Skeletal muscle satellite cell (primary cell): ENCODE results near the gene MINDY1.
A peak's percentile ranks its signal among the peaks of the same experiment; 100 is the strongest.

Experiments used
- H3K27me3 ChIP-seq: 2 replicates; pipeline ENCODE4 v1.7.0; 2013; ENCODE audit warnings: low read length; ENCODE audit not compliant: control insufficient read depth, insufficient read depth
- H3K36me3 ChIP-seq: 2 replicates; pipeline ENCODE4 v1.7.0; 2013; ENCODE audit warnings: mild to moderate bottlenecking, control low read depth, low read length; ENCODE audit not compliant: insufficient read depth
- H3K4me1 ChIP-seq: 2 replicates; pipeline ENCODE4 v1.7.0; 2013; ENCODE audit warnings: low read length; ENCODE audit not compliant: control insufficient read depth, insufficient read depth
- H3K4me2 ChIP-seq: 2 replicates; pipeline ENCODE4 v1.7.0; 2013; ENCODE audit warnings: mild to moderate bottlenecking, low read length
- H3K4me3 ChIP-seq: 2 replicates; pipeline ENCODE4 v1.7.0; 2013; ENCODE audit warnings: low read length
- H3K9ac ChIP-seq: 2 replicates; pipeline ENCODE4 v1.7.0; 2013; ENCODE audit warnings: mild to moderate bottlenecking, low read depth, low read length, moderate library complexity
- H3K9me3 ChIP-seq: replicated peaks from 2 replicates; pipeline ENCODE4 v1.7.0; 2013; ENCODE audit warnings: mild to moderate bottlenecking, control low read depth, low read length

Gene MINDY1

GRCh38 chr1:151010346-151010726 lies 3.6 kb upstream of the MINDY1 start:
- Histone ChIP-seq H3K27me3 (no peaks in the 10 kb centered on the region), H3K4me3 (no peak overlapping the region), H3K9me3 (no peaks in the 10 kb centered on the region), H3K4me2 (no peak overlapping the region), H3K9ac (no peak overlapping the region), H3K4me1 (peaks cover 41% of the 10 kb centered on the region), H3K36me3 (no peaks in the 10 kb centered on the region)

DNA sequence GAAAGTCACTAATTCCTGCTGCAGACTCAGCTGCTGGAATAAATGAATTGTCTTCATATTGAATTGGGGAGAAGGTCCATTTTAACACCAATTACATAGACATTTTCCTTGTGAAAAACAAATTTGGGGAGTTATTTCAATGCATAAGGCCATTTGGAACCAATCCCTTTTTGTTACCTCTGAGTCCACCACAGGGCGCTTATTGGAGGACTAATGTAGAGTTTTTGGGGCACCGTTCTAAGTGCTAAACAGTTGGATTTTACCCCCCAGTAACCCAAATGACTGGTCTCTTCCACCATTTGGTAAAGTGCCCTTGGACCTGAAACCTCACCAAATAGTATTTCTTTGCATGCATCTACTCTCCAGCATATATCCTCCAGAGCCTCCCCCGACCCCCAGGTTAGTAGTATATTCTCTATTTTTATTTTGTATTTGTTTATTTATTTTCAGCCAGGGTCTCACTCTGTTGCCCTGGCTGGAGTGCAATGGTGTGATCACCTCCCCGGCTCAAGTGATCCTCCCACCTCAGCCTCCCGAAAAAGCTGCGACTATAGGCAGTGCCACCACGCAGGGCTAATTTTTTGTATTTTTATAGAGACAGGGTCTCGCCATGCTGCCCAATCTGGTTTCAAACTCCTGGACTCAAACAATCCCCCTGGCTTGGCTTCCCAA lies 3.1 kb upstream of the MINDY1 start:
- Histone ChIP-seq H3K4me1 (peaks cover 44% of the 10 kb centered on the region), H3K4me3 (peak overlapping the region; percentile 87), H3K36me3 (no peaks in the 10 kb centered on the region), H3K9ac (peak overlapping the region; percentile 87), H3K4me2 (peak overlapping the region; percentile 91), H3K27me3 (no peaks in the 10 kb centered on the region), H3K9me3 (no peaks in the 10 kb centered on the region)

DNA sequence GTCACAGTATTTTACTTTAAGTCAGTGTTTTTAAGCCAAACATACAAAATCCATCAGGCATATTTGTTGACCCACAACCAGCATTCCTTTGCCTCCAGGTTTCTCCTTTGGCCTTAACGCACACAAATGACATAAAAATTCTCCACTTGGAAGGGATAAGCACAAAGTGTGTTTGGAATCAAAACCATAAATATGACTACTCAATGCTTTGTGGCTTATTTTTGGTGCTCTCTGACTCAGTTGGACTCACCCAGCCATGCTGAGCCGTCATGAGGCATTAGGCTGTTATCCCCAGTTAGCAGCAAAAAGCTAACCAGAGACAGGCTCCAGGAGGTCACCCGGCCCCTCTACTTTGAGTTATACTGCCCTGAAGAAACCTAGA lies 2.5 kb upstream of the MINDY1 start:
- Histone ChIP-seq H3K4me2 (peak overlapping the region; percentile 91), H3K27me3 (no peaks in the 10 kb centered on the region), H3K4me1 (peaks cover 45% of the 10 kb centered on the region), H3K4me3 (peak overlapping the region; percentile 87), H3K36me3 (no peaks in the 10 kb centered on the region), H3K9me3 (no peaks in the 10 kb centered on the region), H3K9ac (peak overlapping the region; percentile 87)

GRCh38 chr1:151008244-151009205 lies 1.8 kb upstream of the MINDY1 start, which contains the start of gene PRUNE1:
PRUNE1 (plus strand) TSS chr1:151008449; CDS start chr1:151008633, 184 bp downstream.
- Histone ChIP-seq H3K4me3 (peak within 1 kb of the TSS; percentile 87), H3K4me2 (peak within 1 kb of the TSS; percentile 91), H3K27me3 (no peaks in the 10 kb centered on the region), H3K9ac (peak within 1 kb of the TSS; percentile 87), H3K4me1 (peaks cover 45% of the 10 kb centered on the region), H3K9me3 (no peaks in the 10 kb centered on the region), H3K36me3 (no peaks in the 10 kb centered on the region)

GRCh38 chr1:151007853-151008243 lies 1.1 kb upstream of the MINDY1 start:
- H3K36me3 ChIP-seq, result no peaks in the 10 kb centered on the region
- H3K9me3 ChIP-seq, result no peaks in the 10 kb centered on the region
- H3K4me1 ChIP-seq, result peaks cover 45% of the 10 kb centered on the region
- peak overlapping the region; percentile 48 for H3K4me3 ChIP-seq
- peak overlapping the region; percentile 91 for H3K4me2 ChIP-seq
- no peaks in the 10 kb centered on the region for H3K27me3 ChIP-seq
- H3K9ac ChIP-seq, result peak overlapping the region; percentile 32

- Histone ChIP-seq H3K4me1 (peaks cover 38% of the 10 kb centered on the region), H3K27me3 (no peaks in the 10 kb centered on the region), H3K4me2 (peak overlapping the region; percentile 93), H3K36me3 (no peaks in the 10 kb centered on the region), H3K4me3 (peak overlapping the region; percentile 76), H3K9me3 (no peaks in the 10 kb centered on the region), H3K9ac (peak overlapping the region; percentile 82)
Observed at GRCh38 chr1:151005729-151006319, 878 bp downstream of the MINDY1 start.

GRCh38 chr1:151003180-151003579 lies 3.5 kb downstream of the MINDY1 start:
- H3K4me3 ChIP-seq, result no peak overlapping the region
- H3K36me3 ChIP-seq, result no peaks in the 10 kb centered on the region
- H3K4me2 ChIP-seq, result no peak overlapping the region
- no peaks in the 10 kb centered on the region for H3K9me3 ChIP-seq
- peaks cover 42% of the 10 kb centered on the region for H3K4me1 ChIP-seq
- H3K27me3 ChIP-seq, result no peaks in the 10 kb centered on the region
- no peak overlapping the region for H3K9ac ChIP-seq

DNA sequence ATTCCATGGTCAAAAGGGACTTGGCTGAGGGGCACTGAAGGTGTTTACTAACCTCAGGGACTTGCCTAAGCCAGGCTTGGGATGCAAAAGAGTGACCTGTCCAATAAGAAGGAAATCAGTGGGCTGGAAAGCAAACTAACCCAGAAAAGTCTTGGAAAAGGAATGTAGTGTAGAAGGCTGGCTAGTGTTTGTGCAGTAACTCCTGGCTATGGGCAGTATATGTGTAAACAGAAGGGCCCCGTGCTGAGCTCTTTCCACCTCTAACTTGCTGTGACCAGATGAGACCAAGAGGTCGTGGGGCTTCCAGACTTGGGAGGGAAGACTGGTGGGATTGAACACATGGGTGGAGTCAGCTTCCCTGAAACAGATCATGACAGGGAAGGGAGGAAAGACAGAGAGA lies 4.1 kb downstream of the MINDY1 start:
- peaks cover 38% of the 10 kb centered on the region for H3K4me1 ChIP-seq
- no peak overlapping the region for H3K9ac ChIP-seq
- no peaks in the 10 kb centered on the region for H3K9me3 ChIP-seq
- H3K36me3 ChIP-seq, result peaks cover 4% of the 10 kb centered on the region
- no peak overlapping the region for H3K4me2 ChIP-seq
- H3K27me3 ChIP-seq, result no peaks in the 10 kb centered on the region
- H3K4me3 ChIP-seq, result no peak overlapping the region

- H3K27me3 ChIP-seq, result no peaks in the 10 kb centered on the region
- H3K4me2 ChIP-seq, result no peak overlapping the region
- H3K4me3 ChIP-seq, result no peak overlapping the region
- H3K36me3 ChIP-seq, result peaks cover 5% of the 10 kb centered on the region
- H3K9me3 ChIP-seq, result no peaks in the 10 kb centered on the region
- H3K4me1 ChIP-seq, result peaks cover 34% of the 10 kb centered on the region
- H3K9ac ChIP-seq, result no peak overlapping the region
Observed at GRCh38 chr1:151002051-151002450, 4.7 kb downstream of the MINDY1 start.

DNA sequence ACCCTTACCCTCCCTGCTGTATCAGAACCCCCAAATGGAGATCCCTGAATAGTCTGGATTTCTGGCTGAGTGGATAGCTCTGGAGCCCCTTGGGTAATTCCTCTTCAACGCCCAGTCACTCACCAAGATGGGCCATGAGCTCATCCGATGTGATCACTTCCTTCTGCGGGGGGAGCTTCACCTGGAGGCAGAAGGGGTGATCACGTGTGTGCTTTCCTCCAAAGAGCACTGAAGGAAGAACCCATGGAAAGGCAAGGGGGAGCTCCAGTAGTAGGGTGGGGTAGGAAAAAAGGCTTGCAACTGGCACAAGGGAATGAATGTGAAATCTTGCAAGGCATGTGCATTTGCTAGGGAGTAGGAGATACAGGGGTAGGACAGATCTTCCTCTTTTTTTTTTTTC lies 5.1 kb downstream of the MINDY1 start:
- Histone ChIP-seq H3K4me3 (no peak overlapping the region), H3K27me3 (no peaks in the 10 kb centered on the region), H3K4me1 (peaks cover 31% of the 10 kb centered on the region), H3K36me3 (peaks cover 9% of the 10 kb centered on the region), H3K9ac (no peak overlapping the region), H3K9me3 (no peaks in the 10 kb centered on the region), H3K4me2 (no peak overlapping the region)

- Histone ChIP-seq H3K36me3 (peaks cover 9% of the 10 kb centered on the region), H3K4me1 (peaks cover 22% of the 10 kb centered on the region), H3K4me2 (no peak overlapping the region), H3K9ac (no peak overlapping the region), H3K27me3 (no peaks in the 10 kb centered on the region), H3K9me3 (no peaks in the 10 kb centered on the region), H3K4me3 (no peak overlapping the region)
Observed at GRCh38 chr1:151000408-151000807, 6.3 kb downstream of the MINDY1 start.
